OCI-LY1 (cell line): ENCODE results near the gene AGAP1.

Source experiments
- H2AFZ ChIP-seq: fragments of 200-600 bp; sonication (generic), shearing (Covaris generic); 2 replicates; pipeline ENCODE4 v1.6.0; 2014; ENCODE audit warnings: antibody characterized with exemption, mild to moderate bottlenecking, low read length
- H3F3A ChIP-seq: fragments of 200-600 bp; sonication (generic), shearing (Covaris generic); 2 replicates; pipeline ENCODE4 v1.6.0; 2014; ENCODE audit warnings: mild to moderate bottlenecking, antibody characterized with exemption, low read length, moderate library complexity; ENCODE audit not compliant: insufficient read depth
- H3K27ac ChIP-seq: fragments of 200-600 bp; sonication (generic); 2 replicates; pipeline ENCODE4 v1.5.1; 2014; ENCODE audit warnings: low read length, mixed run types, mild to moderate bottlenecking, low read depth; ENCODE audit not compliant: poor library complexity, severe bottlenecking
- H3K27me3 ChIP-seq: fragments of 200-600 bp; sonication (generic); 2 replicates; pipeline ENCODE4 v1.6.0; 2014; ENCODE audit warnings: antibody characterized with exemption, mild to moderate bottlenecking, low read length, moderate library complexity; ENCODE audit not compliant: insufficient read depth
- H3K36me3 ChIP-seq: fragments of 200-600 bp; sonication (generic); 2 replicates; pipeline ENCODE4 v1.6.1; 2014; ENCODE audit warnings: mild to moderate bottlenecking, antibody characterized with exemption, low read length, moderate library complexity, mixed read lengths; ENCODE audit not compliant: insufficient read depth
- H3K4me1 ChIP-seq: fragments of 200-600 bp; sonication (generic); 2 replicates; pipeline ENCODE4 v1.5.1; 2014; ENCODE audit warnings: mild to moderate bottlenecking, low read length, moderate library complexity; ENCODE audit not compliant: insufficient read depth, severe bottlenecking
- H3K4me2 ChIP-seq: fragments of 200-600 bp; sonication (generic), shearing (Covaris generic); 2 replicates; pipeline ENCODE4 v1.6.1; 2014; ENCODE audit warnings: low read length
- H3K4me3 ChIP-seq: fragments of 200-600 bp; sonication (generic); 2 replicates; pipeline ENCODE4 v1.5.1; 2014; ENCODE audit warnings: low read length, low read depth, mild to moderate bottlenecking, mixed read lengths; ENCODE audit not compliant: poor library complexity, severe bottlenecking
- H3K79me2 ChIP-seq: fragments of 200-600 bp; shearing (Covaris generic); 2 replicates; pipeline ENCODE4 v1.6.1; 2016; ENCODE audit warnings: mixed run types, low read length, mixed read lengths; ENCODE audit not compliant: insufficient read depth
- H3K9ac ChIP-seq: fragments of 200-600 bp; sonication (generic), shearing (Covaris generic); 2 replicates; pipeline ENCODE4 v1.6.1; 2014; ENCODE audit warnings: mild to moderate bottlenecking, low read length, mixed read lengths
- H3K9me2 ChIP-seq: fragments of 200-600 bp; sonication (generic), shearing (Covaris generic); 2 replicates; pipeline ENCODE4 v1.6.1; 2014; ENCODE audit warnings: low read depth, mild to moderate bottlenecking, low read length, mixed read lengths
- H3K9me3 ChIP-seq: fragments of 200-600 bp; shearing (Covaris generic); 2 replicates; pipeline ENCODE4 v1.6.1; 2014; ENCODE audit warnings: low read length, mixed read lengths
- H4K20me1 ChIP-seq: fragments of 200-600 bp; sonication (generic), shearing (Covaris generic); 2 replicates; pipeline ENCODE4 v1.6.0; 2016; ENCODE audit warnings: mild to moderate bottlenecking, low read length; ENCODE audit not compliant: insufficient read depth
- EZH2 ChIP-seq: fragments of 200-600 bp; sonication (generic), shearing (Covaris generic); IDR thresholded peaks from 2 replicates; pipeline ENCODE4 v1.8.0; 2017; ENCODE audit warnings: borderline replicate concordance, mixed run types, mild to moderate bottlenecking, antibody characterized with exemption, low read length, moderate library complexity, mixed read lengths
- TF ChIP-seq, protein P1 (sequence below): fragments of 200-600 bp; sonication (generic), shearing (Covaris generic); IDR thresholded peaks from 2 replicates; pipeline ENCODE4 v1.5.1; 2017; ENCODE audit warnings: mild to moderate bottlenecking, antibody characterized with exemption, low read length, moderate library complexity, mixed read lengths

AGAP1 gene

DNA sequence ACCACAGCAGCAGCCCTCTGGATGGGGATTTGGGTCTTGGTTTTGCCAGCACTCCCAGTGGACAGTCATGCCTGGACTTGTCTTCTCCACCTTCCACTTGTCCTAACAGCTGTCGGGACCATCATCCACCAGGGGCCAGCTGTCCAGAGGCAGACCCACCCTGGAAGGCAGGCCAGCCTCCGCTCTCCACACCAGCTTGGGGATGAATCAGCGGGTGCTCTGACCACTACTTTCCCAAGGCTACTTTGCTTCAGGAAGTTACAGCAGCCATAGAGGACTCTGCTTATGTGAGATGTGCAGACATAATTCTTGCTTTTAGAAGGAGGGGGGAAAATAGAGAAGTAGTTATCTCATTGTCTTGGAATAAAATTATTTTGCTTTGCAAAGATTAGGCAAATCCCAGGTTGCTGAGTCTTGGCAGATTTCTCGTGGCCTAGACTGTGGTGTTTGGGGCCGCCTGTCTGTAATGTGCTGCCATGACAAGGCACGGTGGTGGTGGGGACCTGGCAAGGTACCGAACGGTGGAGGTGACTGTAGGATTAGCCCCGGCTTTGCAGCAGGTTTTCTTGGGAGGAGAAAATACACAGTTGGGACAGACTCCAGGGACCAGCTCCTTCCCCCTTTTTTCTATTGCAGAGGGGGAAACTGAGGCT is 148.7 kb downstream of the AGAP1 start:
- H3K27me3 ChIP-seq: no peaks in the 10 kb centered on the region; the same call in 1 of the 2 replicates
- no peaks in the 10 kb centered on the region for H3K9me3 ChIP-seq
- no peaks in the 10 kb centered on the region for H3K36me3 ChIP-seq
- no peak overlapping the region for H2AFZ ChIP-seq
- no peaks in the 10 kb centered on the region for H3K9me2 ChIP-seq
- TF ChIP-seq, protein P1, sequence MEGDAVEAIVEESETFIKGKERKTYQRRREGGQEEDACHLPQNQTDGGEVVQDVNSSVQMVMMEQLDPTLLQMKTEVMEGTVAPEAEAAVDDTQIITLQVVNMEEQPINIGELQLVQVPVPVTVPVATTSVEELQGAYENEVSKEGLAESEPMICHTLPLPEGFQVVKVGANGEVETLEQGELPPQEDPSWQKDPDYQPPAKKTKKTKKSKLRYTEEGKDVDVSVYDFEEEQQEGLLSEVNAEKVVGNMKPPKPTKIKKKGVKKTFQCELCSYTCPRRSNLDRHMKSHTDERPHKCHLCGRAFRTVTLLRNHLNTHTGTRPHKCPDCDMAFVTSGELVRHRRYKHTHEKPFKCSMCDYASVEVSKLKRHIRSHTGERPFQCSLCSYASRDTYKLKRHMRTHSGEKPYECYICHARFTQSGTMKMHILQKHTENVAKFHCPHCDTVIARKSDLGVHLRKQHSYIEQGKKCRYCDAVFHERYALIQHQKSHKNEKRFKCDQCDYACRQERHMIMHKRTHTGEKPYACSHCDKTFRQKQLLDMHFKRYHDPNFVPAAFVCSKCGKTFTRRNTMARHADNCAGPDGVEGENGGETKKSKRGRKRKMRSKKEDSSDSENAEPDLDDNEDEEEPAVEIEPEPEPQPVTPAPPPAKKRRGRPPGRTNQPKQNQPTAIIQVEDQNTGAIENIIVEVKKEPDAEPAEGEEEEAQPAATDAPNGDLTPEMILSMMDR: no peak
- no peak for TF ChIP-seq EZH2
- no peak overlapping the region for H3K4me2 ChIP-seq
- no peaks in the 10 kb centered on the region for H3F3A ChIP-seq
- no peak overlapping the region for H3K9ac ChIP-seq
- no peak overlapping the region for H3K4me3 ChIP-seq
- H3K79me2 ChIP-seq: no peaks in the 10 kb centered on the region
- no peak overlapping the region for H3K27ac ChIP-seq
- H3K4me1 ChIP-seq: no peaks in the 10 kb centered on the region
- no peaks in the 10 kb centered on the region for H4K20me1 ChIP-seq

DNA sequence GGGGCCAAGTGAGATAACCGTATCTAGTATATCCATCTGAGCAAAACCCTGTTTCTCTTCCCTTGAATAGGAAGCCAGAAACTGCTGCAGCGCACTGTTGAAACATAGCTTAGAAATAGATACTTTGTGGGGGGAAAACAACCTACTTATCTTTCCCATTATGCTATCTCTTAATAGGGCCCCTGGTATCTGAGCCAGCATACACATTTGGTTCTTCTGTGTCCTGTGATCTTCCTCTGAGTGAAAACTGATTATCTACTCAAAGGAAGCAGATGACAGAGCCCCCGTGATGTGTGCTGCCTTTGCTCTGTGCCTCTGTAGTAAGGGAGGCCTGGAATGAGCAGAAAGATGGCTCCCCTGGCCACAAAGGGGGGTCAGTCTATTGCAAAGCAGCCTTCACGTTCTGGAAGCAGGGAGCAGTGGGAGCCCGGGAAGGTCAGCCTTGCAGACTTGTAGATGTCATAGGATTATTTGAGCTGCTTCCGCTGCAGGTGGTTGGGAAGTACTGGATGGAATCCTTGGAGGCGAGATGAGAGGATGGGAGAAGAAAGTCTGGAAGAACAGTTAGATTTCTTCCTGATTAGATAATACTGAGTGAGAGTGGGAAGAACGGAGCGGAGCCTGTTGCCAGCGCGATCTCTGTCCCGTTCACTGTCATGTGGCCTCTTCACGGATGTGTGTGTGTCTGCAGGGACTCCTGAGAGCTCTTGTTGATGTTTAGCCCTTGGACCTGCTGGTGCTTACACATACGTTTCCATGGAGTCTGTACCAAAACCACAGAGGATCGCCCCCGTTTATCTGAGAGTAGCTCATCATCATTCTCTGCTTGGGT is 150.1 kb downstream of the AGAP1 start:
- Histone ChIP-seq H3K27me3 (no peaks in the 10 kb centered on the region; the same call in 1 of the 2 replicates), H3K4me2 (no peak overlapping the region), H3K9me3 (no peaks in the 10 kb centered on the region), H3K9ac (no peak overlapping the region), H2AFZ (no peak overlapping the region), H3K4me3 (no peak overlapping the region), H3K4me1 (no peaks in the 10 kb centered on the region), H3K9me2 (no peaks in the 10 kb centered on the region), H3K36me3 (no peaks in the 10 kb centered on the region), H4K20me1 (no peaks in the 10 kb centered on the region), H3K27ac (no peak overlapping the region), H3K79me2 (no peaks in the 10 kb centered on the region), H3F3A (no peaks in the 10 kb centered on the region)
- TF ChIP-seq, protein P1: no peak
- no peak for TF ChIP-seq EZH2

DNA sequence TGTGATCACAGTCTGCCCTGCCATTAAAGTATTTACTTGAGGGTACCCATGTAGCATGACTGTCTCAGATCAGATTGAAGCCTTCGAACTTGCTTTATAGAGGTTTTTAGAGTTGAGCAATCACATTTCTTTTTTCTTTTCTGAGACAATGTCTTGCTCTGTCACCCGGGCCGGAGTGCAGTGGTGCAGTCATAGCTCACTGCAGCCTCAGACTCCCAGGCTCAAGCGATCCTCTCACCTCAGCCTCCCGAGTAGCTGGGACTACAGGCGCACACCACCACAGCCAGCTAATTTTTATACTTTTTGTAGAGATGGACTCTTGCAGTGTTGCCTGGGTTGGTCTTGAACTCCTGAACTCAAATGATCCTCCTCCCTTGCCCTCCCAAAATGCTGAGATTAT is 153.4 kb downstream of the AGAP1 start:
- H3K9ac ChIP-seq: no peak overlapping the region
- no peaks in the 10 kb centered on the region for H3K4me1 ChIP-seq
- H3K4me3 ChIP-seq: no peak overlapping the region
- H3K9me3 ChIP-seq: no peaks in the 10 kb centered on the region
- no peaks in the 10 kb centered on the region for H4K20me1 ChIP-seq
- H2AFZ ChIP-seq: no peak overlapping the region
- TF ChIP-seq EZH2: no peak
- TF ChIP-seq, protein P1: no peak
- no peaks in the 10 kb centered on the region for H3F3A ChIP-seq
- no peaks in the 10 kb centered on the region for H3K36me3 ChIP-seq
- H3K4me2 ChIP-seq: no peak overlapping the region
- no peaks in the 10 kb centered on the region; the same call in 1 of the 2 replicates for H3K27me3 ChIP-seq
- H3K27ac ChIP-seq: no peak overlapping the region
- no peaks in the 10 kb centered on the region for H3K79me2 ChIP-seq
- no peaks in the 10 kb centered on the region for H3K9me2 ChIP-seq
